ENCODE measurements around the gene PAK1.

- TF ChIP-seq CTCF (IDR thresholded peaks at IDR 0.05; ENCODE audit: insufficient read depth, low read depth, low read length) = no peak
- TF ChIP-seq EZH2 (IDR thresholded peaks at IDR 0.05; ENCODE audit: insufficient read depth, low read length) = no peak
These were observed 24.8 kb downstream of the PAK1 start for GRCh38 chr11:77449060-77449521.
